SK-N-SH (cell line): ENCODE measurements around the gene DDR1. TPM values are rescaled to one million over a fixed set of nuclear protein-coding genes. Genes with fewer than 3 reads are reported as not detected.

ENCODE experiments used
- CTCF ChIA-PET: fragments of 300-600, 350-600 bp; formaldehyde crosslinking; extraction: SDS; loops from one replicate; lab custom pipeline; 2021; lab: Yijun Ruan, JAX
- POLR2A ChIA-PET: fragments of 350-600 bp; sonication (Branson Sonifier 250); formaldehyde crosslinking; extraction: SDS; loops from one replicate; lab custom pipeline; 2020; ENCODE audit warnings: antibody characterized with exemption, inconsistent platforms; lab: Yijun Ruan, JAX
- DNase-seq: peaks from one replicate; pipeline ENCODE4 v3.0.0; 2012
- H2AFZ ChIP-seq: fragments of 200-600 bp; sonication (generic); 2 replicates; pipeline ENCODE4 v1.8.1; 2016; ENCODE audit warnings: antibody characterized with exemption, mild to moderate bottlenecking, low read depth
- H3F3A ChIP-seq: fragments of 200-600 bp; sonication (generic); replicated peaks from 2 replicates; pipeline ENCODE3; 2016; ENCODE audit warnings: antibody characterized with exemption, mild to moderate bottlenecking; ENCODE audit not compliant: insufficient read depth
- H3K27ac ChIP-seq, 2 experiments: fragments of 200-500 bp in 1 of 2; fragments of 200-600 bp in 1 of 2; sonication (Bioruptor generic) in 1 of 2; sonication (generic), shearing (Covaris generic) in 1 of 2; 2 replicates each; pipeline versions ENCODE4 v1.5.1 to v1.6.1; 2014 to 2016; ENCODE audit warnings: low read depth in 2 of 2, inconsistent platforms in 1 of 2, low read length in 1 of 2, mild to moderate bottlenecking in 1 of 2, mixed read lengths in 1 of 2
- H3K27me3 ChIP-seq: fragments of 200-600 bp; sonication (generic), shearing (Covaris generic); 2 replicates; pipeline ENCODE4 v1.6.1; 2016; ENCODE audit warnings: mixed run types; ENCODE audit not compliant: insufficient read depth
- H3K36me3 ChIP-seq, 2 experiments: fragments of 200-500 bp in 1 of 2; fragments of 200-600 bp in 1 of 2; sonication (Bioruptor generic) in 1 of 2; sonication (generic) in 1 of 2; replicated peaks in 1 of 2; 2 replicates each; pipeline versions ENCODE3 to v1.5.1; 2014 to 2016; ENCODE audit warnings: low read length in 1 of 2, mild to moderate bottlenecking in 1 of 2; ENCODE audit not compliant: insufficient read depth in 2 of 2, control insufficient read depth in 1 of 2
- H3K4me1 ChIP-seq, 2 experiments: fragments of 200-500 bp in 1 of 2; fragments of 200-600 bp in 1 of 2; sonication (Bioruptor generic) in 1 of 2; sonication (generic), shearing (Covaris generic) in 1 of 2; 2 replicates each; pipeline versions ENCODE4 v1.5.1 to v1.6.1; 2014 to 2016; ENCODE audit warnings: low read depth in 1 of 2, low read length in 1 of 2, mixed run types in 1 of 2; ENCODE audit not compliant: insufficient read depth in 2 of 2, control insufficient read depth in 1 of 2
- H3K4me2 ChIP-seq: fragments of 200-600 bp; sonication (generic), shearing (Covaris generic); 2 replicates; pipeline ENCODE4 v1.6.1; 2017; ENCODE audit warnings: mixed run types
- H3K4me3 ChIP-seq, 2 experiments: fragments of 200-500 bp in 1 of 2; fragments of 200-600 bp in 1 of 2; sonication (Bioruptor generic) in 1 of 2; sonication (generic), shearing (Covaris generic) in 1 of 2; 2 replicates each; pipeline versions ENCODE4 v1.5.1 to v1.8.1; 2014 to 2016; ENCODE audit warnings: low read depth in 2 of 2, inconsistent platforms in 1 of 2, low read length in 1 of 2, mild to moderate bottlenecking in 1 of 2, mixed read lengths in 1 of 2, moderate library complexity in 1 of 2
- H3K79me2 ChIP-seq: fragments of 200-600 bp; sonication (generic); 2 replicates; pipeline ENCODE4 v1.8.1; 2017; ENCODE audit warnings: mild to moderate bottlenecking; ENCODE audit not compliant: insufficient read depth
- H3K9ac ChIP-seq: fragments of 200-600 bp; sonication (generic); 2 replicates; pipeline ENCODE4 v1.6.1; 2017; ENCODE audit warnings: mixed run types
- H3K9me2 ChIP-seq: fragments of 200-600 bp; sonication (generic); 2 replicates; pipeline ENCODE4 v1.6.1; 2017; ENCODE audit warnings: mixed run types
- H3K9me3 ChIP-seq: fragments of 200-600 bp; sonication (generic); 2 replicates; pipeline ENCODE4 v1.6.1; 2017; ENCODE audit warnings: mixed run types, mild to moderate bottlenecking, moderate library complexity
- H4K20me1 ChIP-seq: fragments of 200-600 bp; sonication (generic); 2 replicates; pipeline ENCODE4 v1.6.1; 2017; ENCODE audit warnings: mild to moderate bottlenecking, mixed run types; ENCODE audit not compliant: insufficient read depth
- ELF1 ChIP-seq: IDR thresholded peaks from 2 replicates; pipeline ENCODE4 v1.4.0; 2012
- EP300 ChIP-seq, 2 experiments: IDR thresholded peaks; 2 replicates each; pipeline versions ENCODE4 v1.4.0 to v1.6.1; 2012; ENCODE audit warnings: borderline replicate concordance in 1 of 2, low read depth in 1 of 2, low read length in 1 of 2
- FOSL2 ChIP-seq: IDR thresholded peaks from 2 replicates; pipeline ENCODE4 v1.4.0; 2012; ENCODE audit warnings: low read depth, mild to moderate bottlenecking, moderate library complexity, borderline replicate concordance
- GABPA ChIP-seq: IDR thresholded peaks from 2 replicates; pipeline ENCODE4 v1.4.0; 2012; ENCODE audit warnings: low read depth, mild to moderate bottlenecking
- GATA2 ChIP-seq: sonication (generic); formaldehyde crosslinking; IDR thresholded peaks from 2 replicates; pipeline ENCODE4 v1.5.0; 2020; ENCODE audit warnings: mild to moderate bottlenecking, missing genetic modification reagents
- MAX ChIP-seq: IDR thresholded peaks from 2 replicates; pipeline ENCODE4 v1.4.0; 2012; ENCODE audit warnings: low read depth
- NFIC ChIP-seq: IDR thresholded peaks from 2 replicates; pipeline ENCODE4 v1.4.0; 2012; ENCODE audit warnings: borderline replicate concordance
- NRF1 ChIP-seq: IDR thresholded peaks from 2 replicates; pipeline ENCODE4 v1.6.1; 2012; ENCODE audit warnings: low read depth, mild to moderate bottlenecking, low read length
- PBX3 ChIP-seq: IDR thresholded peaks from 2 replicates; pipeline ENCODE4; 2012
- RAD21 ChIP-seq: IDR thresholded peaks from 2 replicates; pipeline ENCODE4 v1.6.1; 2012; ENCODE audit warnings: mild to moderate bottlenecking, low read length
- RCOR1 ChIP-seq: fragments of 150-350 bp; IDR thresholded peaks from 2 replicates; pipeline ENCODE4 v1.6.1; 2017; ENCODE audit warnings: antibody characterized with exemption, low read length
- REST ChIP-seq: IDR thresholded peaks from 2 replicates; pipeline ENCODE4 v1.6.1; 2012; ENCODE audit warnings: mild to moderate bottlenecking, low read depth, low read length, moderate library complexity
- RFX5 ChIP-seq: IDR thresholded peaks from 2 replicates; pipeline ENCODE4 v1.6.1; 2012; ENCODE audit warnings: mild to moderate bottlenecking, improper control_type of control experiment, low read length
- USF2 ChIP-seq: fragments of 150-350 bp; IDR thresholded peaks from 2 replicates; pipeline ENCODE4 v1.6.1; 2017; ENCODE audit warnings: antibody characterized with exemption, low read length, low read depth, borderline replicate concordance
- YY1 ChIP-seq: IDR thresholded peaks from 2 replicates; pipeline ENCODE4 v1.4.0; 2012; ENCODE audit warnings: low read depth, mild to moderate bottlenecking
- WGBS: methylation state at CpG from one replicate; pipeline ENCODE4 v1.1.6; 2017; ENCODE audit warnings: low lambda C conversion rate; 5-methylcytosine and 5-hydroxymethylcytosine counted together
- polyA plus RNA-seq, 3 experiments: library from polyadenylated mRNA; depleted of rRNA; stranded (reverse); fragments of >200 nt; gene quantifications; 2 replicates each; pipeline ENCODE4 v1.2.3, GENCODE V29; 2012

The DDR1 gene
- polyA plus RNA-seq, 1 of the 3 experiments (the other 2 are of a cell fraction) = 52.8 TPM

GRCh38 chr6:30839671-30840070 is 44.6 kb upstream of the DDR1 start:
- Histone ChIP-seq H4K20me1 (no peaks in the 10 kb centered on the region), H3K4me3 (no peak overlapping the region), H3K9me2 (no peaks in the 10 kb centered on the region), H3K27ac (no peak overlapping the region), H3K36me3 (no peaks in the 10 kb centered on the region), H3K4me2 (no peak overlapping the region), H3K9me3 (no peaks in the 10 kb centered on the region), H3K27me3 (no peaks in the 10 kb centered on the region), H3K79me2 (no peaks in the 10 kb centered on the region), H3K4me1 (peaks cover 2 to 9% of the 10 kb centered on the region in 2 experiments; a peak in 2 of 4 replicates), H3F3A (peaks cover 6% of the 10 kb centered on the region), H3K9ac (no peak overlapping the region), H2AFZ (no peak overlapping the region)
- CTCF ChIA-PET = interaction anchor here (1.7 kb wide), 1 partner anchor 109 kb away, joined by 4 read pairs; no protein-coding TSS in a partner anchor
- no peak for DNase-seq
- WGBS = 81% methylated on average over 2 of the region's 2 CpGs
- POLR2A ChIA-PET = no interaction called here
- TF ChIP-seq RCOR1 (no peak), EP300 (IDR thresholded peaks at IDR 0.05; ENCODE audit: borderline replicate concordance in 1 of 2, low read depth in 1 of 2, low read length in 1 of 2) (no peak), RAD21 (no peak), FOSL2 (no peak), RFX5 (no peak), ELF1 (no peak)

GRCh38 chr6:30840084-30840934 is 44.0 kb upstream of the DDR1 start:
- Histone ChIP-seq H3K27ac (no peak overlapping the region), H3K4me3 (no peak overlapping the region), H2AFZ (no peak overlapping the region), H3K79me2 (no peaks in the 10 kb centered on the region), H3K27me3 (no peaks in the 10 kb centered on the region), H3K9ac (no peak overlapping the region), H3K9me3 (no peaks in the 10 kb centered on the region), H3K4me2 (no peak overlapping the region), H3K9me2 (no peaks in the 10 kb centered on the region), H4K20me1 (no peaks in the 10 kb centered on the region), H3K4me1 (peaks cover 2 to 9% of the 10 kb centered on the region in 2 experiments; a peak in 2 of 4 replicates), H3F3A (peaks cover 6% of the 10 kb centered on the region), H3K36me3 (no peaks in the 10 kb centered on the region)
- ChIA-PET POLR2A (interaction anchor here (0.6 kb wide), 1 partner anchor 33 kb away, joined by 3 read pairs; no protein-coding TSS in a partner anchor), CTCF (interaction anchor here (0.6 to 1.8 kb wide), 5 partner anchors 13 to 244 kb away, joined by 3 to 10 read pairs (median 4); no protein-coding TSS in a partner anchor)
- no peak for TF ChIP-seq YY1
- TF ChIP-seq MAX = no peak
- TF ChIP-seq NFIC = no peak
- no peak for TF ChIP-seq USF2
- TF ChIP-seq GATA2 (CRISPR knock-in tag) = no peak
- TF ChIP-seq NRF1 = no peak
- TF ChIP-seq GABPA = no peak
- TF ChIP-seq EP300 (IDR thresholded peaks at IDR 0.05; ENCODE audit: borderline replicate concordance in 1 of 2, low read depth in 1 of 2, low read length in 1 of 2) = no peak
- no peak for TF ChIP-seq PBX3
- no peak for TF ChIP-seq REST
- no peak for DNase-seq
- WGBS = 74% methylated on average over 9 of the region's 9 CpGs
